NCI-H2227 (cell line): ENCODE data around the gene SRGAP1.
"Not testable (repeated sequence)": the region's sequence is repeated elsewhere in the genome, so short reads cannot be mapped to it uniquely, and the experiment has no call there.

Source experiments
- DNase-seq: peaks from one replicate; lab custom pipeline; 2025; ENCODE audit not compliant: unreplicated experiment; lab: John Stamatoyannopoulos, UW

The SRGAP1 gene

DNA sequence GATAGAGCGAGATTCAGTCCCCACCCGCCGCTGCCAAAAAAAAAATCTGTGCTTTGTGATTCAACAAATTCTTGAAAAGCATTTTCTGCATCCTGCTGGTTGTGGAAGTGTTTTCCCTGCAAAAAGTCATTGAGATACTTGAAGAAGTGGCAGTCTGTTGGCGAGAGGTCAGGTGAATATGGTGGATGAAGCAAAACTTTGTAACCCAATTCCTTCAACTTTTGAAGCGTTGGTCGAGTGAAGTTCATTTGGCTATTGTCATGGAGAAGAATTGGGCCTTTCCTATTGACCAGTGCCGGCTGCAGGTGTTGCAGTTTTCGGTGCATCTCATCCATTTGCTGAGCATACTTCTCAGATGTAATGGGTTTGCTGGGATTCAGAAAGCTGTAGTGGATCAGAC is 20.9 kb downstream of the SRGAP1 start:
- DNase-seq = no peak

- DNase-seq = no peak
These were observed 22.6 kb downstream of the SRGAP1 start for GRCh38 chr12:63867053-63867452.

DNA sequence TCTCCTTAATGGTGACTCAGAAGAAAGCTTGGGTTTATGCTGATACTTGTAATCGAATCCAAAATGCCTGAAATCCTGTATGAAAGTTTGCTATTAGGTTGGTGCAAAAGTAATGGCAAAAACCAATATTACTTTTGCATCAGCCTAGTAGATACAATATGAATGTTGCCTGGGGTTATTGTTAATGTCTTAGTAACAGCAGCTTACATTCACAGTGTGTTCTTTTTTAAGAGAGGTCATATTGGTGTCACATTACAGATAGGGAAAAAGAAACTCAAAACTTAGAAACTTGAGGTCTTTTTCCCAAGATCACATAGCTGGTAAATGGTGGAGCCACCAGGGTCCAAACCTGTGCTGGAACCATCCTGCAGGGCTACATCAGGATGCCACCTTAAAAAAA is 25.2 kb downstream of the SRGAP1 start:
- DNase-seq = no peak

GRCh38 chr12:63870838-63871237 is 26.3 kb downstream of the SRGAP1 start:
- DNase-seq = no peak

GRCh38 chr12:63874897-63875480 is 30.5 kb downstream of the SRGAP1 start:
- DNase-seq = no peak

DNA sequence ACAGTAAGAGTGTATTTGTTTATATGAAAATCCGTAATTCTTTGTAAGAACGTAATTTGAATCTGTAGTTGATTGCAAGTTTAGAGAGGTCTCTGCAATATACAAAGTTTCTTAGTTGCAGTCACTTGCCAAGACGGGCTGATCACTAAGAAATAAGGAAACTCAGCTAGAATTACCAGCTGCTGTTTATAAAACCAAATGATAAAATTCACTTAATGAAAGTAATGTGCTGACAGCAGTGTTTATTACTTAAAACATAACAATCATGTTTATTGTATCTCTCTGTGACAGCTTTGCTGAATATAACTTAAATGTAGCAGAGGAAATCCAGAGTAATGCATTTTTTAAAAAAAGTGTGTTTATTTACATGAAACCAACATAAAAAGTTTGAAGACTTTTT is 31.2 kb downstream of the SRGAP1 start:
- no peak for DNase-seq

DNA sequence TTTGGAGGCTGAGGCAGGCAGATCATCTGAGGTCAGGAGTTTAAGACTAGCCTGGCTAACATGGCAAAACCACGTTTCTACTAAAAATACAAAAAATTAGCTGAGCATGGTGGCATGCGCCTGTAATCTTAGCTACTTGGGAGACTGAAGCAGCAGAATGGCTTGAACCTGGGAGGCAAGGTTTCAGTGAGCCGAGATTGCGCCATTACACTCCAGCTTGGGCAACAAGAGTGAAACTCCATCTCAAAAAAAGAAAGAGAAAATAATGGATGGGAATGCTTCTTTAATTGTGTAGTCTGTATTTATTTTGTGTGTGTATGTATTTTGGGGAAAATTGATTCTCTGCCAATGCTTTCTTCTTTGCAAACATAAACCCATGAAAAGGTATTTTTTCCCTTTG is 32.5 kb downstream of the SRGAP1 start:
- DNase-seq = no peak

GRCh38 chr12:63877693-63878092 is 33.2 kb downstream of the SRGAP1 start:
- no peak for DNase-seq

DNA sequence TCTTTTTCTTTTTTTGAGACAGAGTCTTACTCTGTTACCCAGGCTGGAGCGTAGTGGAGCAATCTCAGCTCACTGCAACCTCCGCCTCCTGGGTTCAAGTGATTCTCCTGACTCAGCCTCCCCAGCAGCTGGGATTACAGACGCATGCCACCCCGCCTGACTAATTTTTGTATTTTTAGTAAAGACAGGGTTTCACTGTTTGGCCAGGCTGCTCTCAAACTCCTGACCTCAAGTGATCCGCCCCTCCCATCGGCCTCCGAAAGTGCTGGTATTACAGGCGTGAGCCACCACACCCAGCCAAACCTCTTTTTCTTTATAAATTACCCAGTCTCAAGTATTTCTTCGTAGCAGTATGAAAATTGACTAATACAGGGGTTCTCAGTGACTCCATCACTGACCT is 35.7 kb downstream of the SRGAP1 start:
- DNase-seq = not testable (repeated sequence)

DNA sequence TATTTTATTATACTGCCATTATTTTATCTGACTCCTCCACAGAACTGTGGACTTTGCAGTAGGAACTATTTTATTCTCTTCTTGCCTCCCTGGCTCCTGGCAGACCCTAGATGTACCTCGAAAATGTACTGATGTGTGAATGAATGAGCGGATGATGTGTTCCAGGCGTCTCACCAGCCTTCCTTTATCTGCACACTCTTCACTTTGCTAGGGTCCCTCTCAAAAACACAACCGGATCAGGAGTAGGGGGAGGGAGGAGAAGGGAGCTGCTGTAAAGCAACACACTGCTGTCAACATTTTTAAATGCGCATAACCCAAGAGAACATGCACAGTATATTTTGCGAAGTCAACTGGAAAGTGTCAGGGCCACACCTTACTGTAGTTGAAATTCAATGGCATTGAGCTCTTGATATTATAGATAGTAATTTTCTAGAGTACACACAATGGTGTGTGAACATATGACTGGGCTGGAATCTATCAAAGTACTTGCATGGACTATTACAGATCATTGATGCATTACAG is 36.3 kb downstream of the SRGAP1 start:
- DNase-seq = no peak

GRCh38 chr12:63882844-63883243 is 38.3 kb downstream of the SRGAP1 start:
- no peak for DNase-seq

- DNase-seq = no peak
These were observed 40.9 kb downstream of the SRGAP1 start for GRCh38 chr12:63885401-63885800.

DNA sequence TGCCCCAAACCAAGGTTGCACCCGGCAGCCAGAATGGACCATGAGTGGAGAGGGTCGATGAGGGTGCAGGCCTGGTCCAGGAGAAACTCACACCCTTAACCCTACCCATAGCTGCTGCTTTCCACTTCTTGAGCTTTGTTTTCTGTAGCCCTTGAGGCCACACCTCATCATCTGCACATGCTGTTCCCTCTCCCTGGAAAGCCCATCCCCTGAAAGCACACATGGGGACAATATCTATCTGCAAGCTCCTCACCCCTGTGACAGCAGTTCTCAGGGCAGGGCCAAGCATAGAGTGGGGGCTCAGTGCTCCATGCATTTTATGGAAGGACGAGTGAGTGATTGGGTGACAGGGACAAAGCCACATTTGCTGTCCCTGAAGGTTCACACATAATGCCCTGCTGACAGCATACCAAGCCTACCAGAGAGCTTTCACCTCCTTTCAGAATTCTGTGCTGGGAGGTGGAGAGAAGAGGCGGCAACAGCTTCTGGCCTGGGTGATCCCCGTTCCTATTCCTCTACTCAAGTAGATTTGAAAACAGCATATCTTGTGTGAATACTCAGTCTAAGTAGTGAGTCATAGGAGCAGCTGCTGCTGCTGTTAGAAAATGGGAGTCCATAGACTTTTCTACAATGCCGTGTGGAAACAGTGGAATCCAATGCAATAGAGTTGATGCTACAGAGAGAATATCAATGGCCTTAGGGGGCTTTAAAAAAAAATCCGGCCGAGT is 44.6 kb downstream of the SRGAP1 start:
- no peak for DNase-seq

- no peak for DNase-seq
These were observed 45.4 kb downstream of the SRGAP1 start for GRCh38 chr12:63889721-63890509.

DNA sequence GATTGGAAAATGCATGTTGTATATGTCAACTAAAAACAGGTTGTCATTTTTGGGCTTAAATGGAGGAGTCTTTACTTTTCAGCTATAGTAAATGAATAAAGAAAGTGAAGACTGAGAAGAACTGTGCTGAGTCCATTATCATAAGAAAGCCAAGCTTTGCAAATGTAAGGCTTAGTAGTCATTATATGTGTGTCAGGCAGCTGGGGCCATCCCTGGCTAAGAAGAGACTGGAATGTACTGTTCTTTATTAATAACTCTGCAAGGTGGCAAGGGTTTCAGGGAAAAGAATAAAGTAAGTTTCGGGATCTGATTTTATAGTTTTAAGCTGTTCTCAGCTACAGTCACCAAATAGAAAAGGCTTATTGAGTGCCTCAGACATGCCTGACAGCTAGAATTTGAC is 48.7 kb downstream of the SRGAP1 start:
- peak; percentile 11 for DNase-seq

DNA sequence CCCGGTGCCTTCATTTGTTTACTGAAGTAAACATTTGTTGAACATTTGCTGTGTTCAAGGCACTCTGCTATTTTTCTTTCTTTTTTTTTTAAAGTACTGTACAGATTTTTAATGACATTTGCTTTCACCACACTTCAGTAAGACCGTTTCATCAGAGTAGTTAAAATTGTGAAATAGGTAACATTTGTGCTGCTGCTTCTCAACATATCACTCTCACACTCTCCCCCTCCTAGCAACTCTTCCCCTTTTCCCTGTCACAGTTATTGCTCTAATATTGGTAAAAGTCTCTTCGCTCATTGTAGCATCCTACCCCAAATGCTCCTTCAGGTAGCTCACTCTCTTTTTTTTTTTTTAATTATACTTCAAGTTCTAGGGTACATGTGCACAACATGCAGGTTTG is 49.6 kb downstream of the SRGAP1 start:
- no peak for DNase-seq

GRCh38 chr12:63895841-63896240 is 51.3 kb downstream of the SRGAP1 start:
- DNase-seq = no peak

DNA sequence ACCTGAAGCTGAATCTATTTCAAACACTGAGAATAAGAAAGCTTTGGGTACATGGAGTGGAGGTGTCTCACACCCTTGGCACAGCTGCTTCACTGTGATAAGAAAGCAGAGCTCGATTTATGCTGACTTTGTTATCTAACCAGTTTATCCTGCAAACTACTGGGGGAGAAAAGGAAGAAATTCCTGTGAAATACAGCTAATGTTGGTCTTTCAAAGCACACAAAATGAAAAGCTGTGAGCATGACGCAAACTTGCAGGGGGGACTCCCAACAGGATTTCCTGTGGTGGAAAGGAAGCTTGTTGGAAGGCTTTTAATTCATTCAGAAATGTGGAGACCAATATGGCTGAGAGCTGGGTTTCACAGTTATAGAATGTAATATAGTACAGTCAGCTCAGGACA is 53.4 kb downstream of the SRGAP1 start:
- no peak for DNase-seq

GRCh38 chr12:63898764-63899337 is 54.4 kb downstream of the SRGAP1 start:
- no peak for DNase-seq

DNA sequence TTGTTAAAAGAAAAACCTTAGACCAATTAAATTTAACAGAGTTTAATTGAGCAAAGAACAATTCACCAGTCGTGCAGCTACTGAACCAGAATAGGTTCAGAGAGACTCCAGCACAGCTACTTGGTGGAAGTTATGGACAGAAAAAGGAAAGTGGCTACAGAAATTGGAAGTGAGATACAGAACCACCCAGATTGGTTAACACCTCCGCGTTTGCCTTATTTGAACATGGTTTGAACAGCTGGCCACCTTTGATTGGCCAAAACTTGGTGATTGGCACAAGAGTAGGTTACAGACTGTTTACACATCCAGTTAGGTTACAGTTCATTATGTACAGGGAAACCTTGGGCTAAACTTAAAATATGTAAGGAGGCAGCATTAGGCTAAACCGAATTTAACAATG is 54.9 kb downstream of the SRGAP1 start:
- no peak for DNase-seq

DNA sequence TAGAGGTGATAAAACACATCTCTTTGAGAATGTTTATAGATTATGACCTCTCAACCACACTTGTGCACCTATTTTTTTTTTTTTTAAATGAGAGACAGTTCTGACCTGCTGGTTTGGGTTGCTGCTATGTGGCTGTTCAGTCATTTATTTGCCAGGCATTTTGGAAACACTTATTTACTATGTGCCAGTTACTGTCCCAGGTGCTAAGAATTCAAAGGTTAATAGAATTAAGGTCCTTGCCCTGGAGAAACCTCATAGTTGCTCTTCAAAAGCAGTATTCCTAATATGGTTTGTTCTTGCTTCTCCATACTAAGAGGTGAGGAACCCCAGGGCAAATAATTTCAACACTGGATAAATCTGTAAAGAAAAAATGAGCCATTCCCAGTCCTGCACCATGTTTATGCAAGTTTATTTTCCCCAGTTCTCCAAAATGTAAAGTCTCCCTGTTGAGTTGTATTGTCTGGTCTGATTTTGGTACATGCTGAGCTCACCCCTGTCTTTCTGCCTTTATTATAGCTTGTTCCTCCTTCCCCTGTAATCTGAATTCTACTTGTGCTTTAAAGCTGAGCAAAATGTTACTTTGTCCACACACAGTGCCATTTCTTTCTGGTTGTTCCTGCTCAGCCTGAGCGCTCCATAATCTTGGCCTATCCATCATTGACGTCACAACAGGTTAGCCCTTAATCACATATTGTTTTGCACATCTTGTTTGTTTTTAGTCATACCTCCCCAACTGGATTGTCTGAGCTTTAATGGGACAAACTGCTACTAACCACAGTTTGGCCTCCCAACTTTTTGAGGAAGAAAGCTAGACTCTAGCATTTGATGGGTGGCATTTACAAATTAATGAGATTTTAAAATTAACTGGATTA is 56.7 kb downstream of the SRGAP1 start:
- DNase-seq = no peak
